IMR-90 (cell line): ENCODE measurements around the gene ATP13A1. TPM values are rescaled to one million over a fixed set of nuclear protein-coding genes. Genes with fewer than 3 reads are reported as not detected.

Experiments used
- ATAC-seq: fragments of 200-7000 bp; cut with Tn5 transposase; 2 replicates; pipeline ENCODE4 v1.9.1; 2020; ENCODE audit warnings: low read depth, mild to moderate bottlenecking, moderate library complexity
- BruUV-seq: library from RNA; stranded (reverse); fragments of 400-500 nt; replicated peaks from 2 replicates; lab custom pipeline; 2021; lab: Mats Ljungman, UMichigan
- CTCF ChIA-PET: fragments of 300-600 bp; formaldehyde crosslinking; extraction: SDS; loops from one replicate; lab custom pipeline; 2021; ENCODE audit warnings: antibody characterized with exemption; lab: Yijun Ruan, JAX
- POLR2A ChIA-PET: fragments of 300-600 bp; sonication (Branson Sonifier 250); formaldehyde crosslinking; loops from one replicate; lab custom pipeline; 2022; ENCODE audit warnings: antibody characterized with exemption; ENCODE audit not compliant: unreplicated experiment; lab: Charles Lee
- DNase-seq: peaks from one replicate; pipeline ENCODE4 v3.0.0; 2013
- H2AFZ ChIP-seq: replicated peaks from 2 replicates; pipeline ENCODE3; 2013; ENCODE audit warnings: low read length, mild to moderate bottlenecking; ENCODE audit not compliant: poor library complexity
- H2AK5ac ChIP-seq: 2 replicates; pipeline ENCODE4 v1.6.1; 2013; ENCODE audit warnings: low read depth, low read length, inconsistent platforms
- H2AK9ac ChIP-seq: replicated peaks from 2 replicates; pipeline ENCODE3; 2013; ENCODE audit warnings: mild to moderate bottlenecking, low read depth, low read length, moderate library complexity; ENCODE audit not compliant: poor library complexity
- H2BK120ac ChIP-seq: 2 replicates; pipeline ENCODE4 v1.6.1; 2013; ENCODE audit warnings: low read depth, low read length, inconsistent platforms
- H2BK15ac ChIP-seq: 3 replicates; pipeline ENCODE4 v1.6.1; 2013; ENCODE audit warnings: low read depth, low read length, inconsistent platforms
- H2BK20ac ChIP-seq: 2 replicates; pipeline ENCODE4 v1.6.1; 2013; ENCODE audit warnings: low read depth, mild to moderate bottlenecking, inconsistent platforms, low read length, moderate library complexity
- H2BK5ac ChIP-seq: 2 replicates; pipeline ENCODE4 v1.6.1; 2013; ENCODE audit warnings: mild to moderate bottlenecking, low read depth, low read length, inconsistent platforms; ENCODE audit not compliant: poor library complexity, severe bottlenecking
- H3K14ac ChIP-seq: replicated peaks from 2 replicates; pipeline ENCODE4 v1.6.1; 2013; ENCODE audit warnings: low read depth, low read length, inconsistent platforms
- H3K18ac ChIP-seq: 2 replicates; pipeline ENCODE4 v1.6.1; 2013; ENCODE audit warnings: low read depth, low read length, control low read depth
- H3K23ac ChIP-seq: 2 replicates; pipeline ENCODE4 v1.6.1; 2013; ENCODE audit warnings: low read depth, low read length, inconsistent platforms
- H3K27ac ChIP-seq: 2 replicates; pipeline ENCODE4 v1.5.1; 2013; ENCODE audit warnings: mild to moderate bottlenecking, control low read depth, low read length; ENCODE audit not compliant: insufficient read depth
- H3K27me3 ChIP-seq: 2 replicates; pipeline ENCODE4 v1.6.1; 2013; ENCODE audit warnings: low read length; ENCODE audit not compliant: control insufficient read depth, insufficient read depth
- H3K36me3 ChIP-seq: 2 replicates; pipeline ENCODE4 v1.6.1; 2013; ENCODE audit warnings: low read length, mixed read lengths; ENCODE audit not compliant: control insufficient read depth, insufficient read depth
- H3K4ac ChIP-seq: 2 replicates; pipeline ENCODE4 v1.6.1; 2013; ENCODE audit warnings: low read depth, low read length, inconsistent platforms
- H3K4me1 ChIP-seq: 2 replicates; pipeline ENCODE4 v1.6.1; 2013; ENCODE audit warnings: low read length, mixed read lengths; ENCODE audit not compliant: control insufficient read depth, insufficient read depth
- H3K4me2 ChIP-seq: 2 replicates; pipeline ENCODE4 v1.6.1; 2013; ENCODE audit warnings: low read depth, mild to moderate bottlenecking, control low read depth, low read length, moderate library complexity
- H3K4me3 ChIP-seq: 2 replicates; pipeline ENCODE4 v1.5.1; 2013; ENCODE audit warnings: low read depth, mild to moderate bottlenecking, control low read depth, low read length, moderate library complexity; ENCODE audit not compliant: insufficient read depth
- H3K56ac ChIP-seq: 2 replicates; pipeline ENCODE4 v1.6.1; 2013; ENCODE audit warnings: low read length, inconsistent platforms; ENCODE audit not compliant: insufficient read depth; ENCODE audit errors: extremely low read depth
- H3K79me1 ChIP-seq, 2 experiments: 2 replicates each; pipeline ENCODE4 v1.6.1; 2013; ENCODE audit warnings: low read length in 2 of 2, inconsistent platforms in 1 of 2, low read depth in 1 of 2
- H3K9ac ChIP-seq: 2 replicates; pipeline ENCODE4 v1.6.1; 2013; ENCODE audit warnings: low read depth, low read length, control low read depth
- H3K9me1 ChIP-seq: 2 replicates; pipeline ENCODE4 v1.6.1; 2013; ENCODE audit warnings: low read length, inconsistent platforms; ENCODE audit not compliant: insufficient read depth
- H3K9me3 ChIP-seq: 2 replicates; pipeline ENCODE4 v1.6.1; 2013; ENCODE audit warnings: low read length; ENCODE audit not compliant: control insufficient read depth, insufficient read depth
- H4K20me1 ChIP-seq: 2 replicates; pipeline ENCODE4 v1.6.1; 2013; ENCODE audit warnings: low read length, inconsistent platforms; ENCODE audit not compliant: insufficient read depth
- H4K5ac ChIP-seq: 2 replicates; pipeline ENCODE4 v1.6.1; 2013; ENCODE audit warnings: mild to moderate bottlenecking, low read depth, low read length, control low read depth
- H4K8ac ChIP-seq, 2 experiments: 2 replicates each; pipeline ENCODE4 v1.6.1; 2013; ENCODE audit warnings: low read depth in 2 of 2, low read length in 2 of 2, control low read depth in 1 of 2, inconsistent platforms in 1 of 2
- H4K91ac ChIP-seq: 2 replicates; pipeline ENCODE4 v1.6.1; 2013; ENCODE audit warnings: low read depth, low read length, inconsistent platforms; ENCODE audit not compliant: insufficient read depth
- CEBPB ChIP-seq: IDR thresholded peaks from 2 replicates; pipeline ENCODE4 v1.6.1; 2012; ENCODE audit warnings: low read depth, low read length, improper control_type of control experiment
- CHD1 ChIP-seq: IDR thresholded peaks from 2 replicates; pipeline ENCODE4 v1.6.1; 2012; ENCODE audit warnings: low read depth, low read length, improper control_type of control experiment
- ELK1 ChIP-seq: fragments of 150-350 bp; IDR thresholded peaks from 2 replicates; pipeline ENCODE4 v1.6.1; 2016; ENCODE audit warnings: low read depth, mild to moderate bottlenecking, low read length, moderate library complexity, borderline replicate concordance
- FOS ChIP-seq: fragments of 150-350 bp; IDR thresholded peaks from 2 replicates; pipeline ENCODE4 v1.6.1; 2016; ENCODE audit warnings: low read depth, low read length
- MAFK ChIP-seq: IDR thresholded peaks from 2 replicates; pipeline ENCODE4 v1.6.1; 2012; ENCODE audit warnings: low read depth, low read length, improper control_type of control experiment
- POLR2A ChIP-seq: IDR thresholded peaks from 2 replicates; pipeline ENCODE4 v1.6.1; 2012; ENCODE audit warnings: mild to moderate bottlenecking, low read depth, low read length
- RAD21 ChIP-seq: IDR thresholded peaks from 2 replicates; pipeline ENCODE4 v1.6.1; 2012; ENCODE audit warnings: low read length, improper control_type of control experiment
- RCOR1 ChIP-seq: IDR thresholded peaks from 2 replicates; pipeline ENCODE4 v1.6.1; 2012; ENCODE audit warnings: mild to moderate bottlenecking, low read length, improper control_type of control experiment; ENCODE audit not compliant: insufficient replicate concordance
- RFX5 ChIP-seq: IDR thresholded peaks from 2 replicates; pipeline ENCODE4 v1.8.0; 2012; ENCODE audit warnings: low read depth, mild to moderate bottlenecking, low read length, moderate library complexity
- SMC3 ChIP-seq: fragments of 150-350 bp; IDR thresholded peaks from 2 replicates; pipeline ENCODE4 v1.6.1; 2016; ENCODE audit warnings: low read depth, mild to moderate bottlenecking, antibody characterized with exemption, low read length, moderate library complexity
- WGBS, 2 experiments: methylation state at CpG; one replicate each; pipeline versions ENCODE4 v1.1.5 to v1.1.7; 2013; ENCODE audit warnings: missing lambda C conversion rate in 2 of 2; ENCODE audit not compliant: insufficient read length in 1 of 2; ENCODE audit errors: extremely low coverage in 2 of 2; 5-methylcytosine and 5-hydroxymethylcytosine counted together
- dilution Hi-C: fragments of 300-500 bp; cut with HindIII; formaldehyde crosslinking; loops from one replicate; pipeline ENCODE4 v1.14.3; 2018; ENCODE audit warnings: low sequenced_read_pairs; ENCODE audit not compliant: unreplicated experiment
- in situ Hi-C: fragments of 300-500 bp; cut with MboI; formaldehyde crosslinking; loops from 3 replicates; pipeline ENCODE4 v1.14.3; 2019; ENCODE audit warnings: low sequenced_read_pairs, inconsistent platforms, mixed read lengths
- intact Hi-C: fragments of 100-400 bp; cut with micrococcal nuclease; formaldehyde crosslinking; loops from 2 replicates; pipeline ENCODE4 v1.10.0; 2022
- polyA plus RNA-seq, 3 experiments: library from polyadenylated mRNA; depleted of rRNA; stranded (reverse); fragments of >200 nt; gene quantifications; 2 replicates each; pipeline ENCODE4 v1.2.3, GENCODE V29; 2012; ENCODE audit warnings: low replicate concordance in 1 of 3
- total RNA-seq: library from RNA; depleted of rRNA; stranded (reverse); fragments of >200 nt; gene quantifications from 2 replicates; pipeline ENCODE4 v1.2.3, GENCODE V29; 2012
- TF ChIP-seq, protein P1 (sequence below): conservative IDR thresholded peaks from 2 replicates; pipeline ENCODE4 v1.5.1; 2012; ENCODE audit warnings: mild to moderate bottlenecking, low read depth, low read length, improper control_type of control experiment

Gene ATP13A1
- total and polyA plus RNA-seq, 2 of the 4 experiments (the other 2 are of a cell fraction) = 13.3 to 43.8 TPM

DNA sequence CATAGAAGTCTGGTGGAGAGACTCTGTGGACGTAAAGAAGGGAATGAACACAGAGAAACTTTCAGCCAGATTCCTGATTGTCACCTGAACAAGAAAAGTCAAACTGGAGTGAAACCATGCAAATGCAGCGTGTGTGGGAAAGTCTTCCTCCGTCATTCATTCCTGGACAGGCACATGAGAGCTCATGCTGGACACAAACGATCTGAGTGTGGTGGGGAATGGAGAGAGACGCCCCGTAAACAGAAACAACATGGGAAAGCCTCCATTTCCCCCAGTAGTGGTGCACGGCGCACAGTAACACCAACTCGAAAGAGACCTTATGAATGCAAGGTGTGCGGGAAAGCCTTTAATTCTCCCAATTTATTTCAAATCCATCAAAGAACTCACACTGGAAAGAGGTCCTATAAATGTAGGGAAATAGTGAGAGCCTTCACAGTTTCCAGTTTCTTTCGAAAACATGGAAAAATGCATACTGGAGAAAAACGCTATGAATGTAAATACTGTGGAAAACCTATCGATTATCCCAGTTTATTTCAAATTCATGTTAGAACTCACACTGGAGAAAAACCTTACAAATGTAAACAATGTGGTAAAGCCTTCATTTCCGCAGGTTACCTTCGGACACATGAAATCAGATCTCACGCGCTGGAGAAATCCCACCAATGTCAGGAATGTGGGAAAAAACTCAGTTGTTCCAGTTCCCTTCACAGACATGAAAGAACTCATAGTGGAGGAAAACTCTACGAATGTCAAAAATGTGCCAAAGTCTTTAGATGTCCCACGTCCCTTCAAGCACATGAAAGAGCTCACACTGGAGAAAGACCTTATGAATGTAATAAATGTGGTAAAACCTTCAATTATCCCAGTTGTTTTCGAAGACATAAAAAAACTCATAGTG, 15.9 kb upstream of the ATP13A1 start:
- POLR2A ChIA-PET = no interaction called here
- H3K4me1 ChIP-seq = no peaks in the 10 kb centered on the region
- dilution Hi-C loops = no loop called here

More for the DNA sequence above, 15.9 kb upstream of the ATP13A1 start:
- Histone ChIP-seq H4K5ac (no peak overlapping the region), H2AK9ac (no peak overlapping the region), H3K4me2 (no peak overlapping the region), H3K9me1 (no peaks in the 10 kb centered on the region), H3K36me3 (peaks cover 29% of the 10 kb centered on the region), H2BK5ac (no peak overlapping the region), H2AK5ac (no peak overlapping the region), H3K27ac (no peak overlapping the region), H2AFZ (no peak overlapping the region), H4K8ac (no peak overlapping the region), H3K9ac (no peak overlapping the region), H3K27me3 (no peaks in the 10 kb centered on the region), H2BK120ac (no peak overlapping the region), H2BK15ac (no peak overlapping the region), H3K23ac (no peak overlapping the region), H4K20me1 (no peaks in the 10 kb centered on the region), H3K4ac (no peak overlapping the region), H3K79me1 (peaks cover 2 to 13% of the 10 kb centered on the region in 2 experiments; a peak in 2 of 4 replicates), H3K4me3 (no peak overlapping the region), H2BK20ac (no peak overlapping the region), H3K14ac (no peak overlapping the region), H3K18ac (no peak overlapping the region), H3K56ac (no peak overlapping the region), H3K9me3 (peaks cover 37% of the 10 kb centered on the region), H4K91ac (no peak overlapping the region)
- no peak for DNase-seq
- CTCF ChIA-PET = interaction anchor here (0.5 kb wide), 1 partner anchor 35 kb away, joined by 4 read pairs; no protein-coding TSS in a partner anchor
- intact Hi-C loops = no loop called here
- no peak for ATAC-seq
- WGBS, 2 experiments = 100% methylated on average over 4 of the region's 20 CpGs; no CpG with 5 or more reads in 1 of the 2 experiments
- no TSS peak for BruUV-seq
- in situ Hi-C loops = no loop called here
- no peak for TF ChIP-seq ELK1
- TF ChIP-seq POLR2A = no peak
- no peak for TF ChIP-seq SMC3
- no peak for TF ChIP-seq CEBPB
- no peak for TF ChIP-seq RFX5
- TF ChIP-seq RCOR1 = no peak
- no peak for TF ChIP-seq CHD1
- no peak for TF ChIP-seq FOS
- no peak for TF ChIP-seq RAD21
- TF ChIP-seq MAFK = no peak
- TF ChIP-seq, protein P1, sequence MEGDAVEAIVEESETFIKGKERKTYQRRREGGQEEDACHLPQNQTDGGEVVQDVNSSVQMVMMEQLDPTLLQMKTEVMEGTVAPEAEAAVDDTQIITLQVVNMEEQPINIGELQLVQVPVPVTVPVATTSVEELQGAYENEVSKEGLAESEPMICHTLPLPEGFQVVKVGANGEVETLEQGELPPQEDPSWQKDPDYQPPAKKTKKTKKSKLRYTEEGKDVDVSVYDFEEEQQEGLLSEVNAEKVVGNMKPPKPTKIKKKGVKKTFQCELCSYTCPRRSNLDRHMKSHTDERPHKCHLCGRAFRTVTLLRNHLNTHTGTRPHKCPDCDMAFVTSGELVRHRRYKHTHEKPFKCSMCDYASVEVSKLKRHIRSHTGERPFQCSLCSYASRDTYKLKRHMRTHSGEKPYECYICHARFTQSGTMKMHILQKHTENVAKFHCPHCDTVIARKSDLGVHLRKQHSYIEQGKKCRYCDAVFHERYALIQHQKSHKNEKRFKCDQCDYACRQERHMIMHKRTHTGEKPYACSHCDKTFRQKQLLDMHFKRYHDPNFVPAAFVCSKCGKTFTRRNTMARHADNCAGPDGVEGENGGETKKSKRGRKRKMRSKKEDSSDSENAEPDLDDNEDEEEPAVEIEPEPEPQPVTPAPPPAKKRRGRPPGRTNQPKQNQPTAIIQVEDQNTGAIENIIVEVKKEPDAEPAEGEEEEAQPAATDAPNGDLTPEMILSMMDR = no peak
